HepG2 (cell line): ENCODE measurements around the gene ANKRD42. TPM values are rescaled to one million over a fixed set of nuclear protein-coding genes. Genes with fewer than 3 reads are reported as not detected.

ENCODE experiments used
- ATF7-NPFF ChIP-seq: sonication (generic); formaldehyde crosslinking; IDR thresholded peaks from 2 replicates; pipeline ENCODE4 v1.8.1; 2023; ENCODE audit warnings: mild to moderate bottlenecking, low read depth, missing genetic modification reagents, moderate library complexity
- ESRRA ChIP-seq: sonication (generic); formaldehyde crosslinking; IDR thresholded peaks from 2 replicates; pipeline ENCODE4 v1.5.1; 2020; ENCODE audit warnings: mild to moderate bottlenecking, low read depth, missing genetic modification reagents
- FOXM1 ChIP-seq: sonication (generic); formaldehyde crosslinking; IDR thresholded peaks from 2 replicates; pipeline ENCODE4 v1.5.0; 2020; ENCODE audit warnings: missing genetic modification reagents
- GATAD1 ChIP-seq: IDR thresholded peaks from 2 replicates; pipeline ENCODE4 v1.6.1; 2016; ENCODE audit warnings: missing genetic modification reagents, missing compliant biosample characterization
- KAT7 ChIP-seq: IDR thresholded peaks from 2 replicates; pipeline ENCODE4 v1.6.1; 2018; ENCODE audit warnings: borderline replicate concordance, missing compliant biosample characterization
- KMT2A ChIP-seq: sonication (generic); formaldehyde crosslinking; IDR thresholded peaks from 2 replicates; pipeline ENCODE4 v1.4.0; 2020; ENCODE audit warnings: missing genetic modification reagents
- MEF2D ChIP-seq: sonication (generic); formaldehyde crosslinking; IDR thresholded peaks from 2 replicates; pipeline ENCODE4 v1.5.1; 2020; ENCODE audit warnings: mild to moderate bottlenecking, missing genetic modification reagents
- NFE2L1 ChIP-seq: sonication (generic); formaldehyde crosslinking; IDR thresholded peaks from 2 replicates; pipeline ENCODE4 v1.4.0; 2020; ENCODE audit warnings: missing genetic modification reagents, mild to moderate bottlenecking, borderline replicate concordance
- NONO ChIP-seq, 2 experiments: fragments of 450-650 bp in 1 of 2; sonication (generic) in 1 of 2; formaldehyde crosslinking in 1 of 2; IDR thresholded peaks in 1 of 2; conservative IDR thresholded peaks in 1 of 2; 2 replicates each; pipeline versions ENCODE4 v1.6.1 to v1.8.0; 2017 to 2022; ENCODE audit warnings: mild to moderate bottlenecking in 1 of 2, missing genetic modification reagents in 1 of 2, moderate library complexity in 1 of 2
- PAF1 ChIP-seq: IDR thresholded peaks from 2 replicates; pipeline ENCODE4 v1.6.1; 2016; ENCODE audit warnings: missing genetic modification reagents, missing compliant biosample characterization
- TARDBP ChIP-seq: sonication (generic); formaldehyde crosslinking; IDR thresholded peaks from 2 replicates; pipeline ENCODE4 v1.8.0; 2022; ENCODE audit warnings: mild to moderate bottlenecking, missing genetic modification reagents
- TP53 ChIP-seq: sonication (generic); formaldehyde crosslinking; conservative IDR thresholded peaks from 2 replicates; pipeline ENCODE4 v1.4.0; 2020; ENCODE audit warnings: missing genetic modification reagents
- ZNF383 ChIP-seq: sonication (generic); formaldehyde crosslinking; IDR thresholded peaks from 2 replicates; pipeline ENCODE4 v1.4.0; 2020; ENCODE audit warnings: missing genetic modification reagents, mild to moderate bottlenecking, borderline replicate concordance
- ZNF616 ChIP-seq: sonication (generic); formaldehyde crosslinking; IDR thresholded peaks from 2 replicates; pipeline ENCODE4 v1.5.0; 2020; ENCODE audit warnings: low read depth, mild to moderate bottlenecking, missing genetic modification reagents
- ZNF792 ChIP-seq: IDR thresholded peaks from 2 replicates; pipeline ENCODE4 v1.6.1; 2016
- polyA plus RNA-seq, 8 experiments: library from polyadenylated mRNA; depleted of rRNA in 3 of 8; stranded (reverse) in 7 of 8; unstranded in 1 of 8; fragments of >200 nt; fragmentation: Illumina TruSeq in 4 of 8; extraction: Trizol in 4 of 8; gene quantifications; 2 replicates each; pipeline versions ENCODE4 v1.2.1 to v1.2.3, GENCODE V29; 2011 to 2016; ENCODE audit warnings: low read depth in 4 of 8, missing spikeins in 1 of 8, mixed read lengths in 1 of 8; ENCODE audit not compliant: insufficient read depth in 1 of 8
- total RNA-seq, 5 experiments: library from RNA; depleted of rRNA; stranded (reverse); fragments of >200 nt; fragmentation: Illumina TruSeq; extraction: Trizol; gene quantifications; 2 replicates each; pipeline ENCODE4 v1.2.3, GENCODE V29; 2016; ENCODE audit warnings: low read depth in 1 of 5
- TF ChIP-seq, protein P1 (sequence below): IDR thresholded peaks from 2 replicates; pipeline ENCODE4 v1.6.1; 2016; ENCODE audit warnings: low read depth, missing genetic modification reagents, missing compliant biosample characterization
- TF ChIP-seq, protein P2 (sequence below): sonication (generic); formaldehyde crosslinking; IDR thresholded peaks from 2 replicates; pipeline ENCODE4 v1.4.0; 2020; ENCODE audit warnings: missing genetic modification reagents
- TF ChIP-seq, protein P3 (sequence below): sonication (generic); formaldehyde crosslinking; IDR thresholded peaks from 2 replicates; pipeline ENCODE4 v1.8.1; 2023; ENCODE audit warnings: missing genetic modification reagents, inconsistent platforms, borderline replicate concordance
- TF ChIP-seq, protein P4 (sequence below): sonication (generic); formaldehyde crosslinking; IDR thresholded peaks from 2 replicates; pipeline ENCODE4 v1.4.0; 2020; ENCODE audit warnings: missing genetic modification reagents

Gene ANKRD42
- total and polyA plus RNA-seq, 2 of the 13 experiments (the other 11 are each of a cell fraction or from before 2014, with no cell fraction given): 2.2 to 3.7 TPM

DNA sequence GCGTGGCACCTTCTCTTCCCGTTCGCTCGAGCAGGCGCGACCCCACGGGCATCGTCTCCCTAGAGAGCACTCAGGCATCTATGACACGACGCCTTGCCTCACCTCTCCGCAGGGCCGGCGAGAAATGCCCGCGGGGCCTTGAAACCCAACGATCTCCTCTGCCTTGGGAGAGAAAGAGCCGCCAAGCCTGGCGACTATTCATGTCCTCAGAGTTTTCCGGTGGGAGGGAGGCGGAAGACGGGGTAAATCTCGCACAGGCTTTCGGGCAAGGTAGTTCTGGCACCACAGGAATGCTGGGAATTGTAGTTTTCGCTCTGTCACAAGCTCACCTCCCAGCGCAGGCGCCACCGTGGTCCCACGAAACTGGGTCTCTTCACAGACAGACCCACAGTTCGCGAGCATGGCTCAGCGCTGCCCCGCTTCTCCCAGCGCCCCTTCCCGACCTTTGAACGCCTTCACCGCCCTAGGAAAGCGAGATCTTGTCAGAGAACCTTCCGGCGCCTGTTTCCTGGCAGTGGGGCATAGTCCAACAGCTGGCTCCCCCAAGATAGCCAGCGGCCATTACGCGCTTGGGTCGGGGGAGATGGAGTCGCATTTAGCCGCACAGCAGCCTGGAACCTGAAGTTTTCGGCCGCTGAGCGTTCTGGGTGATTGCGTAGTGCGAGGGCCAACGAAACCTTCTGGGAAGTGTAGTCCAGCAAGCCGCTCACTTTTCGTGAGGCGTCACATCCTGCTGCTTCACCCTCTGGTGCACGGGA is 92.4 kb downstream of the ANKRD42 start, which contains the start of gene CCDC90B (continued):
- TF ChIP-seq, protein P1, sequence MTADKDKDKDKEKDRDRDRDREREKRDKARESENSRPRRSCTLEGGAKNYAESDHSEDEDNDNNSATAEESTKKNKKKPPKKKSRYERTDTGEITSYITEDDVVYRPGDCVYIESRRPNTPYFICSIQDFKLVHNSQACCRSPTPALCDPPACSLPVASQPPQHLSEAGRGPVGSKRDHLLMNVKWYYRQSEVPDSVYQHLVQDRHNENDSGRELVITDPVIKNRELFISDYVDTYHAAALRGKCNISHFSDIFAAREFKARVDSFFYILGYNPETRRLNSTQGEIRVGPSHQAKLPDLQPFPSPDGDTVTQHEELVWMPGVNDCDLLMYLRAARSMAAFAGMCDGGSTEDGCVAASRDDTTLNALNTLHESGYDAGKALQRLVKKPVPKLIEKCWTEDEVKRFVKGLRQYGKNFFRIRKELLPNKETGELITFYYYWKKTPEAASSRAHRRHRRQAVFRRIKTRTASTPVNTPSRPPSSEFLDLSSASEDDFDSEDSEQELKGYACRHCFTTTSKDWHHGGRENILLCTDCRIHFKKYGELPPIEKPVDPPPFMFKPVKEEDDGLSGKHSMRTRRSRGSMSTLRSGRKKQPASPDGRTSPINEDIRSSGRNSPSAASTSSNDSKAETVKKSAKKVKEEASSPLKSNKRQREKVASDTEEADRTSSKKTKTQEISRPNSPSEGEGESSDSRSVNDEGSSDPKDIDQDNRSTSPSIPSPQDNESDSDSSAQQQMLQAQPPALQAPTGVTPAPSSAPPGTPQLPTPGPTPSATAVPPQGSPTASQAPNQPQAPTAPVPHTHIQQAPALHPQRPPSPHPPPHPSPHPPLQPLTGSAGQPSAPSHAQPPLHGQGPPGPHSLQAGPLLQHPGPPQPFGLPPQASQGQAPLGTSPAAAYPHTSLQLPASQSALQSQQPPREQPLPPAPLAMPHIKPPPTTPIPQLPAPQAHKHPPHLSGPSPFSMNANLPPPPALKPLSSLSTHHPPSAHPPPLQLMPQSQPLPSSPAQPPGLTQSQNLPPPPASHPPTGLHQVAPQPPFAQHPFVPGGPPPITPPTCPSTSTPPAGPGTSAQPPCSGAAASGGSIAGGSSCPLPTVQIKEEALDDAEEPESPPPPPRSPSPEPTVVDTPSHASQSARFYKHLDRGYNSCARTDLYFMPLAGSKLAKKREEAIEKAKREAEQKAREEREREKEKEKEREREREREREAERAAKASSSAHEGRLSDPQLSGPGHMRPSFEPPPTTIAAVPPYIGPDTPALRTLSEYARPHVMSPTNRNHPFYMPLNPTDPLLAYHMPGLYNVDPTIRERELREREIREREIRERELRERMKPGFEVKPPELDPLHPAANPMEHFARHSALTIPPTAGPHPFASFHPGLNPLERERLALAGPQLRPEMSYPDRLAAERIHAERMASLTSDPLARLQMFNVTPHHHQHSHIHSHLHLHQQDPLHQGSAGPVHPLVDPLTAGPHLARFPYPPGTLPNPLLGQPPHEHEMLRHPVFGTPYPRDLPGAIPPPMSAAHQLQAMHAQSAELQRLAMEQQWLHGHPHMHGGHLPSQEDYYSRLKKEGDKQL: no peak; the same call in 1 of the 2 replicates
- TF ChIP-seq, protein P2, sequence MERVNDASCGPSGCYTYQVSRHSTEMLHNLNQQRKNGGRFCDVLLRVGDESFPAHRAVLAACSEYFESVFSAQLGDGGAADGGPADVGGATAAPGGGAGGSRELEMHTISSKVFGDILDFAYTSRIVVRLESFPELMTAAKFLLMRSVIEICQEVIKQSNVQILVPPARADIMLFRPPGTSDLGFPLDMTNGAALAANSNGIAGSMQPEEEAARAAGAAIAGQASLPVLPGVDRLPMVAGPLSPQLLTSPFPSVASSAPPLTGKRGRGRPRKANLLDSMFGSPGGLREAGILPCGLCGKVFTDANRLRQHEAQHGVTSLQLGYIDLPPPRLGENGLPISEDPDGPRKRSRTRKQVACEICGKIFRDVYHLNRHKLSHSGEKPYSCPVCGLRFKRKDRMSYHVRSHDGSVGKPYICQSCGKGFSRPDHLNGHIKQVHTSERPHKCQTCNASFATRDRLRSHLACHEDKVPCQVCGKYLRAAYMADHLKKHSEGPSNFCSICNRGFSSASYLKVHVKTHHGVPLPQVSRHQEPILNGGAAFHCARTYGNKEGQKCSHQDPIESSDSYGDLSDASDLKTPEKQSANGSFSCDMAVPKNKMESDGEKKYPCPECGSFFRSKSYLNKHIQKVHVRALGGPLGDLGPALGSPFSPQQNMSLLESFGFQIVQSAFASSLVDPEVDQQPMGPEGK: peak; percentile 49
- TF ChIP-seq ZNF792: peak; percentile 41; the same call in 1 of the 2 replicates
- peak; percentile 79 for TF ChIP-seq KMT2A (CRISPR knock-in tag)
- TF ChIP-seq ZNF383 (CRISPR knock-in tag): no peak
- no peak for TF ChIP-seq PAF1 (CRISPR knock-in tag)
- TF ChIP-seq ZNF616 (CRISPR knock-in tag): peak; percentile 21; the same call in 1 of the 2 replicates
- TF ChIP-seq KAT7: no peak
- TF ChIP-seq TARDBP (CRISPR knock-in tag): peak; percentile 52
- TF ChIP-seq MEF2D (CRISPR knock-in tag): peak; percentile 65; the same call in 1 of the 2 replicates
- no peak for TF ChIP-seq NONO (IDR thresholded peaks at IDR 0.05)
- peak; percentile 84 for TF ChIP-seq NONO (CRISPR knock-in tag; conservative IDR thresholded peaks at IDR 0.05)
- TF ChIP-seq NFE2L1 (CRISPR knock-in tag): no peak
- peak; percentile 62 for TF ChIP-seq FOXM1
- TF ChIP-seq ESRRA (CRISPR knock-in tag): no peak
- TF ChIP-seq, protein P3, sequence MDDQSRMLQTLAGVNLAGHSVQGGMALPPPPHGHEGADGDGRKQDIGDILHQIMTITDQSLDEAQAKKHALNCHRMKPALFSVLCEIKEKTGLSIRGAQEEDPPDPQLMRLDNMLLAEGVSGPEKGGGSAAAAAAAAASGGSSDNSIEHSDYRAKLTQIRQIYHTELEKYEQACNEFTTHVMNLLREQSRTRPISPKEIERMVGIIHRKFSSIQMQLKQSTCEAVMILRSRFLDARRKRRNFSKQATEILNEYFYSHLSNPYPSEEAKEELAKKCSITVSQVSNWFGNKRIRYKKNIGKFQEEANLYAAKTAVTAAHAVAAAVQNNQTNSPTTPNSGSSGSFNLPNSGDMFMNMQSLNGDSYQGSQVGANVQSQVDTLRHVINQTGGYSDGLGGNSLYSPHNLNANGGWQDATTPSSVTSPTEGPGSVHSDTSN (CRISPR knock-in tag): no peak
- TF ChIP-seq TP53: no peak; the same call in 1 of the 2 replicates
- TF ChIP-seq GATAD1 (CRISPR knock-in tag): peak; percentile 85
- TF ChIP-seq ATF7-NPFF (CRISPR knock-in tag): peak; percentile 45
- TF ChIP-seq, protein P4, sequence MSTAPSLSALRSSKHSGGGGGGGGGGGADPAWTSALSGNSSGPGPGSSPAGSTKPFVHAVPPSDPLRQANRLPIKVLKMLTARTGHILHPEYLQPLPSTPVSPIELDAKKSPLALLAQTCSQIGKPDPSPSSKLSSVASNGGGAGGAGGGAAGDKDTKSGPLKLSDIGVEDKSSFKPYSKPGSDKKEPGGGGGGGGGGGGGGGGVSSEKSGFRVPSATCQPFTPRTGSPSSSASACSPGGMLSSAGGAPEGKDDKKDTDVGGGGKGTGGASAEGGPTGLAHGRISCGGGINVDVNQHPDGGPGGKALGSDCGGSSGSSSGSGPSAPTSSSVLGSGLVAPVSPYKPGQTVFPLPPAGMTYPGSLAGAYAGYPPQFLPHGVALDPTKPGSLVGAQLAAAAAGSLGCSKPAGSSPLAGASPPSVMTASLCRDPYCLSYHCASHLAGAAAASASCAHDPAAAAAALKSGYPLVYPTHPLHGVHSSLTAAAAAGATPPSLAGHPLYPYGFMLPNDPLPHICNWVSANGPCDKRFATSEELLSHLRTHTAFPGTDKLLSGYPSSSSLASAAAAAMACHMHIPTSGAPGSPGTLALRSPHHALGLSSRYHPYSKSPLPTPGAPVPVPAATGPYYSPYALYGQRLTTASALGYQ: peak; percentile 39
